Activated T-helper 2 cell treated with anti-CD3 and anti-CD28 coated beads, Interferon-gamma antibody, Interleukin-2, Interleukin-4, amounts not matched to agents 10 μg/mL and 5 μg/mL and 100 μg/mL, durations not matched to agents 14 hours and 24 hours and 36 hours (primary cell): Measurements from ENCODE around the gene MAPK11. TPM values are rescaled to one million over a fixed set of nuclear protein-coding genes. Genes with fewer than 3 reads are reported as not detected.

Source experiments
- DNase-seq: peaks from one replicate; pipeline ENCODE4 v3.0.0; 2021; ENCODE audit warnings: low spot score
- H3K27ac Mint-ChIP-seq: one replicate; pipeline ENCODE4 v1.8.0; 2021; ENCODE audit warnings: mixed read lengths
- H3K27me3 Mint-ChIP-seq: one replicate; pipeline ENCODE4 v1.8.0; 2021; ENCODE audit warnings: low read depth, mixed read lengths
- H3K36me3 Mint-ChIP-seq: one replicate; pipeline ENCODE4 v1.8.0; 2021; ENCODE audit warnings: low read depth, mixed read lengths
- H3K4me1 Mint-ChIP-seq: one replicate; pipeline ENCODE4 v1.8.0; 2021; ENCODE audit warnings: low read depth, mixed read lengths
- H3K4me3 Mint-ChIP-seq: one replicate; pipeline ENCODE4 v1.8.0; 2021; ENCODE audit warnings: low read depth, mild to moderate bottlenecking, moderate library complexity, mixed read lengths
- H3K9me3 Mint-ChIP-seq: one replicate; pipeline ENCODE4 v1.8.0; 2021; ENCODE audit warnings: mixed read lengths
- intact Hi-C: fragments of 100-400 bp; cut with micrococcal nuclease; formaldehyde crosslinking; loops from one replicate; pipeline ENCODE4 v1.15.1; 2023
- total RNA-seq: library from RNA; stranded (reverse); gene quantifications from 2 replicates; pipeline ENCODE4 v1.2.3, GENCODE V29; 2022

MAPK11 gene
- total RNA-seq, 1 donor from 2014 or later: 20.9 TPM

DNA sequence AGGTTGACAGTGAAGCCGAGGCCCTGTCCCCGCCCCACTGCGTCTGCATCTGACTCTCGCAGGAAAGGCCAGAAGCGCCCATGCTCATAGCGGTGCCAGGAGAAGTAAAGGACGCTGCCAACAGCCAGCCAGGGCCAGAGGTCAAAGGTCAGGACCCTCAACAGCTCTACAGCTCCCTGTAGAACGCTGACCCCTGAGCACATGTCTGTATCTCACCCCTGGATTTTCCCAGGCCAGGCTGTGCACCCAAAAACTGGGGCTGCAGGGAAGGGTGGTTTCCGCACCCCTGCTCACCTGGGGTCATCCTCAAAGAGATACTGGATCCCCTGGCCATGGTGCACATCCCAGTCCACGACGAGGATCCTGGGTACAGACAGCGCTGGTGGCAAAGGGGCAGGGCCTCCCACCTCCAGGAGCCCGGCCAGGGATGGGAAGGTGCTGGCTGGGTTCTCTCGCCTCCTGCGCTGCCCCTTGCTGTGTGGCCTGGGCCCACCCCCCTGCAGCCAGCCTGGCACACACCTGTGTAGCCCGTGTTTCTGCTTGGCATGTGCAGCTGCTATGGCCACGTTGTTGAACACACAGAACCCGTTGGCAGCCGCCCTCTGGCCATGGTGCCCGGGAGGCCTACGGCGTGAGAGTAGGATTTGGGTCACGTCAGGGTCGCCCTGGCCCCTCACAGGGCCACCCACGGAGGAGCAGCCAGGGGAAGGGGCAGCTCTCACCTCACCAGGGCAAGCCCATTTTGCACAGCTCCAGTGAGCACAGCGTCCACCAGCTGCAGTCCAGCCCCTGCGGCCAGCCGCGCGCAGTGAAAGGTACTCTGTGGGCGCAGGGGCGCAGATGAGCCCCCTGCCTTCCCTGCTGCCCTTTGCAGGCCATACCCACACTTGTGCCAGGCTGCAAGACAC lies 20.6 kb downstream of the MAPK11 start:
- no peak overlapping the region for H3K27ac Mint-ChIP-seq
- no peaks in the 10 kb centered on the region for H3K9me3 Mint-ChIP-seq
- H3K36me3 Mint-ChIP-seq: peaks cover 17% of the 10 kb centered on the region
- no peaks in the 10 kb centered on the region for H3K27me3 Mint-ChIP-seq
- no peak for DNase-seq
- intact Hi-C loops: loop anchor here (10.0 kb wide), 1 partner anchor 275 kb away; the partner anchor contains the start of gene SCO2
- H3K4me3 Mint-ChIP-seq: peak overlapping the region; percentile 84
- peaks cover 10% of the 10 kb centered on the region for H3K4me1 Mint-ChIP-seq

DNA sequence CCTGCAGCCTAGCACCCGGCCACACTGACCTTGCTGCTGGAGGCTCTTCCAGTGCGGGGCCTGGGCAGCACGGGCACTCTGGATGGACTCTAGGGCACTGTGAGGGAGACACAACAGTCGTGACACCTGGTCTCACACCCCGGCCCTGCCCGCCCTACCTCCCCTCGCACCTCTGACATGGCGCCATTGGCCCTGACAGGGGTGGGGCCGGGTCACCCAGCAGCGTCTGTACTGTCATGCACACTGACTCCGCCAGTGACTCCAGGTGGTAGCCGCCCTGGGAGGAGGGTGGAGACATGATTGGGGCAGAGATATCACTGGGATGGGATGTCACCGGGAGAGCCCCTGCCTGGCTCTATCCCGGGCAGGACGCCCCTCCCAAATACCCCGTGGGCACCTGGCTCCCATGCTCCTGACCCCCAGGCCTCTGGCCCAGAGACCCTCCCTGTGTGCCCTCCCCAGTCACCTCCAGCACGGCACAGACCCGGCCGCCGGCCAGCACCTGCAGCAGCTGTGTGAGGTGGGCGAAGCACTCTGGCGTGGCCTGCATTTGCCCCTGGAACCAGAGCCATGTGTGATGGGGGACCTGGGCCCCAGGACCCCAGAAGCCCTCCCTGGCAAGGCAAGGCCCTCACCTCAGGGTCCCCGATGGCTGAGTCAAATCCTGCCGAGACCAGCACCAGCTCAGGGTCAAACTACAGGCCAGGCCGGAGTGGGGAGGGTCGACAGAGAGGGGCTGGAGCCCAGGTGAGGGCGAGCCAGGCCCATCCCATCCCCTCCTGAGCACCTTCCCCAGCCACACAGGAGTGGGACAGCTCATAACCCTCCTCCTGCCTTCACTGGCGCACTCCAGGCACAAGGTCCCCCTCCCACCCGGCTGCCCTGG lies 21.7 kb downstream of the MAPK11 start:
- peak overlapping the region; percentile 26 for H3K4me3 Mint-ChIP-seq
- H3K36me3 Mint-ChIP-seq: peaks cover 26% of the 10 kb centered on the region
- no peak for DNase-seq
- intact Hi-C loops: loop anchor here (10.0 kb wide), 1 partner anchor 276 kb away; the partner anchor contains the start of gene SCO2
- H3K4me1 Mint-ChIP-seq: peaks cover 10% of the 10 kb centered on the region
- no peaks in the 10 kb centered on the region for H3K27me3 Mint-ChIP-seq
- no peaks in the 10 kb centered on the region for H3K9me3 Mint-ChIP-seq
- no peak overlapping the region for H3K27ac Mint-ChIP-seq

DNA sequence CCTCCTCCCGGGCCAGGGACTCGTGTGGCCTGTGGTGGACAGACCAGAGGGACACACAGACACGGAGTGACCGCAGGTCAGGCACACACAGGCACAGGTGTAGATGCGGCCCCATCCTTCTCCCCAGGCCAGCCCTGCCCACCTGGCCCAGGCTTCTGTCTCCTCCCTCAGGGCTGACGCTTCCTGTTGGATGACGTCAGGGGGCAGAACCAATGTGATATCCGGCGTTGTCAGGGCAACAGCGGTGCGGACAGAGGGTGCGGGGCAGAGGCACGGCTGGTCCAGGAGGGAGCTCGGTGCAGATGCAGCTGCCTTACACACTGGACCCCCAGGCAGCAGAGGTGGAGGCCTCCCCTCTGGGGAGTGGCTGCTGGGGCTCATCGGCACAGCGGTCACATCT lies 22.4 kb downstream of the MAPK11 start:
- peaks cover 10% of the 10 kb centered on the region for H3K4me1 Mint-ChIP-seq
- peaks cover 26% of the 10 kb centered on the region for H3K36me3 Mint-ChIP-seq
- intact Hi-C loops: loop anchor here (10.0 kb wide), 1 partner anchor 277 kb away; the partner anchor contains the start of gene SCO2
- H3K4me3 Mint-ChIP-seq: peak overlapping the region; percentile 17
- H3K27ac Mint-ChIP-seq: peak overlapping the region; percentile 77
- H3K9me3 Mint-ChIP-seq: no peaks in the 10 kb centered on the region
- H3K27me3 Mint-ChIP-seq: no peaks in the 10 kb centered on the region
- DNase-seq: peak; percentile 46

DNA sequence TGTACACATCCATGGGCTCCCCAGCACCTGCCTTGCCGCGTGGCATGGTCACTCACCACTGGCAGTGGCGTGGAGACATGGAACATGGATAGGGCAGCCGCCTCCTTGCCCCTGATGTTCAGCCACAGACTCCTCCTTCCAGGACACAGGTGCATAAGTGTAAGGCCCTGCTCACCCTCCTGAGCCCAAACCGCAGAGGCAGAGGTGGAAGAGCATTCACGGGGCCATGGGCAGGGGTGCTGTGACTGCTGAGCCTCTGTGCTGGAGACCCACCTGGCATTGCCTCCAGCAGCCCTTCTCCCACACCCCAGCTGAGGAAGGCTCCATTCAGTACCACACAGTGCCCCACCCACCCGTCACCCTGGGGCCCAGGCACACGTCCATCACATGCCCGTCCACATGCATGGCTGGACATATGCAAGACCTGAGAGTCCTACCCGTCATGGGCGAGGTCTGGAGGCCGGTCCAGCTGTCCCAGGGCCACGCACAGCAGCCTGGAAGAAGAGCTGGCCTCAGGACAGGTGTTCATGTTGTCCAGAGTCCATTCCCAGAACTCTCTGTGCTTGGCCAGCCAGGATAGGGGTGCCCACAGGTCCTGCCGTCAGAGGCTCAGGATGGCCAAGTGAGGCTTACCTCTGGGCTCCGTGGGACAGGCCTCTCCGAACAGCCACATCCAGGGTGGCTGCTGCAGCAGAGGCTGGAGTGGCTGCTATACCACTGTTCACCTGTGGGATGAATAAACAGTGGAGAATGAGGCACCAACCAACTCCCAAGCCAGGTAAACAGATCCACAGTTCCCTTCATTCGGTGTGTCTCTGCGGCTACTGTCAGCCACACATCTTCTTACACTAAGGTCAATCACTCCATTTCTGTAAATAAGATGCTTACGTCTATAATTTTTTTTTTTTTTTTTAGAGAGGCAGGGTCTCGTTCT lies 23.7 kb downstream of the MAPK11 start:
- peaks cover 29% of the 10 kb centered on the region for H3K36me3 Mint-ChIP-seq
- H3K27me3 Mint-ChIP-seq: no peaks in the 10 kb centered on the region
- no peak overlapping the region for H3K27ac Mint-ChIP-seq

DNA sequence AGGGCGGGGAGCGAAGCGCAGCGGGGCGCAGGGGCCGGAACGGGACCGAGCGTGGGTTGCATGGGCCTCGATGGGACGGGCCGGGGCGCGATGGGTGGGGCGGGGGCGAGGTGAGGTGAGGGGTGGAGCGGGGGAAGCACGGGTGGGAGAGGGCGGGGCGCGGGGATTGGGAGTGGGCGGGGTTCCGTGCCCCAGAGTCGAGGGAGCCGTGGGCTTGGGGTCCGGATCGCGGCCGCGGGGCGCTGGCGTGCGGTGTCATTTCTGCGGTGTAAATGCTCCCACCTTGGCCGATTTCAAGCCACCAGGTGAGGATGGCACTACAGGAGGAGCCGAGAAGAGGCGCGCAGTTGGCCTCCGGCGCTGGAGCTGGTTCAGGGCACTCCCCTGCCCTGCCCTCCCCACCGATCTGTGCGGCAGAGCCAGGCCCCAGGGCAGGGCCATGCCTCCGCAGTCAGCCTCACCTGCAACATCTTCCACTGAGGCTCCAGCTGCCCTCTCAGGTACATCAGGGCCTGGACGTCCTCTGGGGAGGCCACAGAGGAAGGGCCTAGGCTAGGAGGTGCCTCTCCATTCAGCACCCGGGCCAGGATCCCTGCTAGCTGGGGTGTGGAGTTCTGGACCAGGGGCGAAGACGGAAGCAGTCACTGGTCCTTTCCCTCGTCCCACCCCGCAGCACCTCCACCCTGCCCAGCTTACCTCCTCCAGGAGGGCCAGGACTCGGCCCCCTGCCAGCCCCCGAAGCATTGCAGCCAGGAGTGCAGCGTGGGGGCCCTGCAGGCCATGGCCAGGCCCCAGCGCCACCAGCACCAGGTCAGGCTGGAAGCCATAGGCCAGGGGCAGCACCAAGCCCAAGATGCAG lies 24.7 kb downstream of the MAPK11 start:
- peaks cover 32% of the 10 kb centered on the region for H3K36me3 Mint-ChIP-seq
- no peaks in the 10 kb centered on the region for H3K9me3 Mint-ChIP-seq
- DNase-seq: no peak
- H3K4me1 Mint-ChIP-seq: peaks cover 18% of the 10 kb centered on the region
- H3K27ac Mint-ChIP-seq: peak overlapping the region; percentile 100
- peak overlapping the region; percentile 100 for H3K4me3 Mint-ChIP-seq
- intact Hi-C loops: loop anchor here (1.0 to 10.0 kb wide), 3 partner anchors 98 to 375 kb away; partner anchors contain the start of genes PPP6R2 and SCO2
- H3K27me3 Mint-ChIP-seq: no peaks in the 10 kb centered on the region

More for the DNA sequence above, 23.7 kb downstream of the MAPK11 start:
- no peaks in the 10 kb centered on the region for H3K9me3 Mint-ChIP-seq
- intact Hi-C loops: loop anchor here (10.0 kb wide), 1 partner anchor 278 kb away; the partner anchor contains the start of gene SCO2
- peak overlapping the region; percentile 71 for H3K4me3 Mint-ChIP-seq
- peaks cover 15% of the 10 kb centered on the region for H3K4me1 Mint-ChIP-seq
- DNase-seq: no peak

DNA sequence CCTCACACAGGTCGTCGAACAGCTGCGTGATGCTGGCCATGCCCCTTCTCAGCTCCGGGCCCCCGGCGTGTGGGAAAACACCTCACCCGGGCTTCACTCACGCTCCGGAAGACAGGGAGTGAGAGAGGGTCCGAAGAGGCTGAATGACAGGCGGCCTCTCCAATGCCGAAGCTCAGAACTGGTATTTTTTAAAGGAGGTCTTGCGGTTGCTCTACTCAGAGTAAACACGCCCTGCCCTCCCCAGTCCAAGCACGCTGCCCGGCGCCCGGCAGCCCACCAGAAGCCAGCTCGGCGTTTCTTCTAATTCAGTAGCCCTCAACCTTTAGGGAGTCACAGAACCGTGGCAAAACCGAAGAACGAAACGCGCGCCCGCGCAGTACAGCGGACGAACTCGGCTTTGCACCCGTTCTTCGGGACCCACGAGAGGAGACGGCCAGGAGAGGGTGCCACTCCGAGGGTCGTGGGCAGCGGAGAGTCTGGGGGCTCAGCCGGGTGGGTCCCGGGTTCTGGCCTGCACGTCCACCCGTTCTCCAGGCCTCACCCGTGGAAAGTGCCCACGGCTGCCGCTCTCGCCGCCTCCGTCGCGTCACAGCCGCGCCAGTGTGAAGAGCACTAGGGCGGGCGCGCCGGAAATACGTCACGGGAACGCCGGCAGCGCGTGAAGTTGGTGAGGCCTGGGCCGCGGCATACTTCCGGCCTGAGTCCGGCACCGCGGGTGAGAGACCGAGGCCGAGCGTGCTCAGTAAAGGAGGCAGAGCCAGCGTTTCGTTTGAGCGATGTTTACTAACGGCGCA lies 25.6 kb downstream of the MAPK11 start, which contains the start of gene TUBGCP6:
TUBGCP6 (minus strand) TSS at position 604 of the 794 bp plus-strand sequence; CDS start at position 40, 564 bp downstream.
- Mint-ChIP-seq H3K27ac (peak within 1 kb of the TSS; percentile 100), H3K9me3 (no peaks in the 10 kb centered on the region), H3K4me3 (peak within 1 kb of the TSS; percentile 100), H3K4me1 (peaks cover 12% of the 10 kb centered on the region), H3K36me3 (peaks cover 38% of the 10 kb centered on the region), H3K27me3 (no peaks in the 10 kb centered on the region)
- DNase-seq: peak; percentile 92
- intact Hi-C loops: loop anchor here (1.0 to 10.0 kb wide), 4 partner anchors 83 to 376 kb away; partner anchors contain the start of genes DENND6B, PPP6R2 and SCO2

DNA sequence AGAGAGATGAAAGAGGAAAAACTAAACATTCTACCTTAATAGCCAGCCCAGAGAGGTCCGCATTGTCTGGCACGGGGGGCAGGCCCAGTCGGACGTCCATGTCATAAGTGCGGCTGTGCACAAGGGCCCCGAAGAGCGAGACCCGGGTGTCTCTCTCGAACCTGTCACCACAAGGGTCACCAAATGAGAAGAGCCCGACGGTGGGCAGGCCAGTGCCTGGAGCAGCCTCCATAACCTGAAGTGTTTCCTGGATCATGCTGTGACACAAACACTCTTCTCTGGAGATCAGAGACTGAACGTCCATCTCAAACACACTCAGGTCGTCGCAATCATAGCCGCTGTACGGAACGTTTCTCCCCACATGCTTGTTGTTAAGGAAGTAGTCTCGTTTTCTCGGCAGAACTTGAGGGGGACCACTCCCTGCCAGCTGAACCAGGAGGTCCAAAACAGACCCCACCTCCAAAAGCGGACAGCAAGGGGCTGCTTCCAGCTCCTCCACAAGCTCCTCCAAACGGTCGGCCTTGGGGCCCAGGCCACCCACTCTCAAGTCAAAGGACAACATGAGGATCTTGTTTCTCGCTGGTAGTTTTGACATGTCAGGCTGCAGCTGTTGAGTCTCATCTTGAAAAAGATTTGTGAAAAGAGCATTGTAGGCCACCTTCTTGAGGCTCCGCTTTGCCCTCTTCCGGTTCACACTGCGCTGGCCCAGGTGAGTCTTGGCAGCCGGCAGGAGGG lies 26.3 kb downstream of the MAPK11 start:
- Mint-ChIP-seq H3K9me3 (no peaks in the 10 kb centered on the region), H3K27ac (peak overlapping the region; percentile 100), H3K36me3 (peaks cover 39% of the 10 kb centered on the region), H3K4me3 (peak overlapping the region; percentile 100), H3K4me1 (peaks cover 12% of the 10 kb centered on the region), H3K27me3 (no peaks in the 10 kb centered on the region)
- intact Hi-C loops: loop anchor here (2.0 to 10.0 kb wide), 3 partner anchors 83 to 377 kb away; partner anchors contain the start of genes DENND6B and SCO2
- no peak for DNase-seq

DNA sequence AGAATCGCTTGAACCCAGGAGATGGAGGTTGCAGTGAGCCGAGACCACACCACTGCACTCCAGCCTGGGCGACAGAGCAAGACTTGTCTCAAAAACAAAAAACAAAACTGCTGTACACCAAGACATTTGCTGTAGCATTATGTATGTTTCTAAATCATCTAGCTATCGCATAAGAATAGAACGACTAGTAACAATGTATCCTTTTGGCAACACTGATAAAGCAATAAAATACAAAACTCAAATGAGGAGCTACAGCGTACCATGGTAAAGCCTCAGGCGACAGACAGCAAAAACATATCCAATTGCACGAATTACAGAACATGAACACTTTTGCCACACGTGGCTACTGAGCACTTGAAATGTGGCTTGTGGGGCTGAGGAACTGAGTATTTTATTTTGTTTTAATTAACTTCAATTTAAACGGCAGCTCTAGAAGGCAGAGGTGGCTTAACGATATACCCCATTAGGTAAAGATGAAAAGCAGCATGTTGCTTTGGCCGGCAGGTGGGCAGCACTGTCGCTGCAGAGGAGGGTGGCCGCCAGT lies 27.7 kb downstream of the MAPK11 start:
- Mint-ChIP-seq H3K4me3 (peak overlapping the region; percentile 100), H3K27ac (no peak overlapping the region), H3K9me3 (no peaks in the 10 kb centered on the region), H3K4me1 (peaks cover 11% of the 10 kb centered on the region), H3K36me3 (peaks cover 41% of the 10 kb centered on the region), H3K27me3 (no peaks in the 10 kb centered on the region)
- DNase-seq: no peak
- intact Hi-C loops: loop anchor here (5.0 to 10.0 kb wide), 2 partner anchors 85 to 282 kb away; partner anchors contain the start of genes DENND6B and SCO2

DNA sequence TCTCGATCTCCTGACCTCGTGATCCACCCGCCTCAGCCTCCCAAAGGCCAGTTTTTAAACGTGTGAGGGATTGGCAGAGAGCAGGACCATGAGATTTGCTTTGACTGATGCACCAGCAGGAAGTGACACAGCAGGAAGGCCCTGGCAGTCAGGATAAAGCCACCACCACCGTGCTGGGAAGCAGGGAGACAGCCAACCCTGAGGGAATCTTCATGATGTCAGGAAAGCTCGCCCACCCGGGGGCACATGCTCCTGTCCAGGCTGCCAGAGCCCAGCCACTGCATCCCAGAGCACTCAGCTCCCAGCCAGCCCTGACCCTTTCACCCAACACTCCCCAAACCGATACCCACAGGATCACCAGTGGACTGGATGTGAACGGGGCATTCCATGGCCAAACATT lies 31.4 kb downstream of the MAPK11 start:
- Mint-ChIP-seq H3K36me3 (peaks cover 41% of the 10 kb centered on the region), H3K4me3 (no peak overlapping the region), H3K27me3 (no peaks in the 10 kb centered on the region), H3K4me1 (peaks cover 8% of the 10 kb centered on the region), H3K9me3 (no peaks in the 10 kb centered on the region), H3K27ac (no peak overlapping the region)
- intact Hi-C loops: no loop called here
- no peak for DNase-seq
